ENCODE measurements around the gene CUBN. TPM values are rescaled to one million over a fixed set of nuclear protein-coding genes. Genes with fewer than 3 reads are reported as not detected.
A peak's percentile ranks its signal among the peaks of the same experiment; 100 is the strongest.

CUBN gene
- total and polyA plus RNA-seq, 7 donors, result 0.25 to 2.4 (median 1.1) TPM; not detected in 2

DNA sequence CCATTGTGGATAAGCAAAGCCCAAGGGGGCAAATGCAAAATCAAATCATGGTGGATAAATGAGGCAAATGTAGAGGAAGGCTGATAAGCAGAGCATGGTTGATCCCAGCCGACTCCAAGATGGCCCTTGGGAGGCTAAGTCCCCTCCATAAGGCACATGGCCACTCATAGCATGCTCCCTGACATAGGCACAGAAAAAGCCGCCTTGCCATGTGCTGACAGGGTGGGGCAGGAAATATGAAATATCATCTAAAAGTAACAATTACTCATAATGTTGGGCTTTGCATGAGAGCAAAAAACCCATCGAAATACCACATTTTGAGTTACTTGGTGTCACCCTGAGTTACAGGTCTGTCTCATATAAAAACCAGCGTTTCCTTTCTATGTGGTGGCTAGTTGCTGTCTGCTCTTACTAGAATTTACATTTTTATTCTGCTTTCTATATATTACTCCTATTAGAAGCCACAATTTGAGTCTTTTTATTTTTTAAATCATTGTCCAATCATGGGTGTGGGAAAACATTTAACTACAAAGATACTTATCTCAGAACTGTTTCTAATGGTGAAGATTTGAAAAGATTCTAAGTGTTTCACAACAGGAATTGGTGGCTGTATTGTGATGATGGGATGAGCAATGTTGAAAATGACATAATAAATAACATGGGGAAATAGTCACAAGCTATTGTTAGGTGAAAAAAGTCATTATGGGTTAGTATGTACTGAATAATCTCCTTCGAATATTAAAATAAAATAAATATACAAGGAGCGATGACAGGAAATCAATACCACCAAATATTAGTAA is 102.7 kb downstream of the CUBN start:
- DNase-seq, result no peak
- no peaks in the 10 kb centered on the region for H3K36me3 ChIP-seq
- 74 to 87% methylated on average over 6 of the region's 6 CpGs for WGBS, 2 donors
- H3K27ac ChIP-seq, result peak overlapping the region in 2 of 4 donors; percentile 62
- H3K4me3 ChIP-seq, result no peak overlapping the region
- no peaks in the 10 kb centered on the region for H3K9me3 ChIP-seq
- TF ChIP-seq POLR2AphosphoS5 (IDR thresholded peaks at IDR 0.05) (no peak), POLR2A (IDR thresholded peaks at IDR 0.05) (no peak), CTCF (IDR thresholded peaks at IDR 0.05) (no peak), EP300 (IDR thresholded peaks at IDR 0.05) (no peak)
- intact Hi-C loops (cut with DNase I), result no loop called here
- no peaks in the 10 kb centered on the region for H3K27me3 ChIP-seq
- peaks cover 0 to 14% (median 0%) of the 10 kb centered on the region in 4 donors for H3K4me1 ChIP-seq

DNA sequence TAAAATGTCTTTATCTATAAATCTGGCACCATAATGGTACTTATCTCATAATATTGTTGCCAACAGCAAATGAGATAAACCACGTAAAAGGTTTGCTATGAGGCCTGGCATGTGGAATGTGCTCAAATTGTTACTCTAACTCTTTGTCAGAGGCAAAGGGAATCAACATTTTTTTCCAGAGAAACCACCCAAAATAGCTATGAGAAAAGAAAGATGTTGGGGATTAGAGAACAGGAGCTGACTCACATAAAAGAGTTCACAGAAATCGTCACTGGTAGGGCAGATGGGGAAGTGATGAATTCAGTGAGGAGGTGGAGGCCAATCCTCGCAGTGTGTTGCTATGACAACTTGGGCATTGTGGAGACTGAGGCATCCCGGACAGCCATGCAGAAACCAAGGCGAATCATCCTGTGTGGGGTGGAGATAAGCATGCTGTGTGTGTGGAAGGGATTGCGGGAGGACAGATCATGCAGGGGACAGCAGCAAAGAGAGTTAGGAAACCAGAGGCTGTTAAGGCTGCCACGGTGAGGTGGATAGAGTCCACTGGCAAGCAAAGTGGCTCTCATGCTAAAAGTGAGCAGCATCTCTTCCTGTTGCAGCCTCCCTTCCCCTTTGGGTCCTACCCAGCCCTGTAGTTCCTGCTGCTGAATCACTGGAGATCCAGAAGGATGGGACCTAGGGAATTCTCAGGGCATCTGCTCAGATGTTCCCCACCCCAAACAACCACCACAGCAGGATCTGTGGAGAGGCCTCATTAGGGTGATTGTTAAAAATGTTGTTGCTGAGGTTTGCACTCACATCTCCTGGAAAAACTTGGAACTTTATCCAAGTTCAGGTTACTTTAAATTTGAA is 103.9 kb downstream of the CUBN start:
- TF ChIP-seq POLR2AphosphoS5 (IDR thresholded peaks at IDR 0.05) (peak in 1 of 4 donors; percentile 38), EP300 (IDR thresholded peaks at IDR 0.05) (no peak)
- Histone ChIP-seq H3K36me3 (no peaks in the 10 kb centered on the region), H3K27ac (peak overlapping the region; percentile 11 to 62 (median 56)), H3K9me3 (no peaks in the 10 kb centered on the region), H3K27me3 (no peaks in the 10 kb centered on the region), H3K4me3 (no peak overlapping the region), H3K4me1 (peaks cover 0 to 14% (median 0%) of the 10 kb centered on the region in 4 donors)
- DNase-seq, result peak; percentile 72
- intact Hi-C loops (cut with DNase I), result no loop called here
- WGBS, 2 donors, result 54 to 72% methylated on average over 7 of the region's 7 CpGs

DNA sequence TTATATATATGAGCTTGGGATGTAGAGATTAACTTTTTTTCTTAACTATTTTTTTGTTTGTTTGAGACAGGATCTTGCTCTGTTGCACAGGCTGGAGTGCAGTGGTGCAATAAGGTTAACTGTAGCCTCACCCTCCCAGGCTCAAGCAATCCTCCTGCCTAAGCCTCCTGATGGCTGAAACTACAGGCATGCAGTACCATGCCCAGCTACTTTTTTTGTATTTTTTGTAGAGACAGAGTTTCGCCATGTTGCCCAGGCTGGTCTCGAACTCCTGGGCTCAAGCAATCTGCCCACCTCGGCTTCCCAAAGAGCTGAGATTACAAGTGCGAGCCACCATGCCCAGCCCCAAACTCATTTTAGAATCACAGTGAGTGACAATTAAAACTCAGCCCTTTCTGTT is 105.2 kb downstream of the CUBN start:
- Histone ChIP-seq H3K4me1 (peaks cover 0 to 9% (median 0%) of the 10 kb centered on the region in 4 donors), H3K36me3 (no peaks in the 10 kb centered on the region), H3K27ac (peak overlapping the region in 3 of 4 donors; percentile 59 to 62 (median 62)), H3K27me3 (no peaks in the 10 kb centered on the region), H3K4me3 (no peak overlapping the region), H3K9me3 (no peaks in the 10 kb centered on the region)
- DNase-seq, result no peak
- 93 to 97% methylated on average over 4 of the region's 4 CpGs for WGBS, 2 donors
- intact Hi-C loops (cut with DNase I), result no loop called here
- TF ChIP-seq POLR2A (IDR thresholded peaks at IDR 0.05), result no peak
- TF ChIP-seq CTCF (IDR thresholded peaks at IDR 0.05), result no peak
- TF ChIP-seq POLR2AphosphoS5 (IDR thresholded peaks at IDR 0.05), result no peak
- no peak for TF ChIP-seq EP300 (IDR thresholded peaks at IDR 0.05)

DNA sequence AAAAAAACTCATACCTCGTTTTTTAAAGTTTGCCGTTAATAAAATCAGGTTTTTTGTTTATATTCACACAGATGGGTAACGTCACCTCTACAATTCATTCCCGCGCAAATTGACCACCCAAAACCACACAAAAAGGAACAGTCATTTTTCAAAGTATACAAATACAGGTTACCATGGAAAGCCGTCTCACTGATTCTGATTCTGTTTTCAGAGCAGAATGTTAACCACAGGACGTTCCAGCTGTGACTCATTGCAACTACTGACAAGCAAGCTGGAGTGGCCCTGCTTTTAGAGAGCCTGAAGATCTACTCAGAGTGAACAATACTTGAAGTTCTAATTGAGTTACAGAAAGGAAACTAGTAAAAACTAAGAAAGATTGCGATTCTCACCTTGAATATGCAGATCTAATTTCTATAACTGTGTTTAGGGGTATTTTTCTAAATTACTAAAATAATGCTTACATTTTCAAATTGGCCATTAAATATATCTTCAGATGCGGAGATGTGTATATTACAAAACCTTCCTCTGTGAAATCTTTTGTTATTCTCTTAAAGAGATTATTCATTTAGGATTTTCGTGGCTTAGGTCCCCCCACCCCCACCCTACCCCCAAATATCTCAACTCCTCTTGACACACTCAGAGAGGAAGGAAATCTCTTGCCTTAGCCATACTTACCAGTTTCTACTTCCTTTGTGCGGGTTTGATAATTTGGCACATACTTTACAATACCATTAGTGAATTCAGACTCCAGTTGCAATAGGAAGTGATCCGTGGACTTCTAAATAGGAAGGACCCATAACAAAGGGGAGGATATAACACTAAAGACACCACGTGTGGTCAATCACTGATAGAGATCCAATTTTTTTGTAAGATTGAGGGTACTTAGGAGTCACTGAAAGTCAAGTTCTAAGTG is 106.0 kb downstream of the CUBN start:
- intact Hi-C loops (cut with DNase I), result no loop called here
- H3K27ac ChIP-seq, result peak overlapping the region; percentile 58 to 62 (median 60)
- peak; percentile 89 for DNase-seq
- WGBS, 2 donors, result 33 to 69% methylated on average over 13 of the region's 13 CpGs
- H3K27me3 ChIP-seq, result no peaks in the 10 kb centered on the region
- H3K4me3 ChIP-seq, result no peak overlapping the region
- no peak for TF ChIP-seq EP300 (IDR thresholded peaks at IDR 0.05)
- peak in 3 of 4 donors; percentile 49 to 77 (median 56) for TF ChIP-seq POLR2AphosphoS5 (IDR thresholded peaks at IDR 0.05)
- peaks cover 0 to 9% (median 0%) of the 10 kb centered on the region in 4 donors for H3K4me1 ChIP-seq
- no peaks in the 10 kb centered on the region for H3K9me3 ChIP-seq
- no peaks in the 10 kb centered on the region for H3K36me3 ChIP-seq

DNA sequence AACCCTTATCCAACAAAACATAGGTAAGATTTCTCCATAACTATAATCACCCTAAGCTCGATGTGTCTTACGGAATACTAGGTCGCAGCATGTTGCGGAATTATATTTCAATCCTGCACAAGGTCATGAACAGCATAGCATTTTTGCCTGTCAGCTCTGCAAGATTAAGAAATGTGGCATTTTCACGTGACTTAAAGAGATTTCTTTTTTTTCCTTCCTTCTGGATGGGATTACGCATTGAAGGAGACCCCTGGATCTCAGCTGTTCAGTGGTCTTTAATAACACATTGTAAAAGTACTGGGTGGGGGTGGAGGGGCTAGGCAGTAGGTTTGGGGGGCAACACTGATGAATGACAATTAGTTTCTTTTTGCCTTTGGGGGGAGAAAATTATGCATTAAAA is 106.7 kb downstream of the CUBN start:
- H3K27me3 ChIP-seq, result no peaks in the 10 kb centered on the region
- no peak overlapping the region for H3K4me3 ChIP-seq
- no peak for TF ChIP-seq EP300 (IDR thresholded peaks at IDR 0.05)
- no peak for TF ChIP-seq CTCF (IDR thresholded peaks at IDR 0.05)
- TF ChIP-seq POLR2A (IDR thresholded peaks at IDR 0.05), result no peak
- no peak for TF ChIP-seq POLR2AphosphoS5 (IDR thresholded peaks at IDR 0.05)
- DNase-seq, result no peak
- H3K4me1 ChIP-seq, result peaks cover 0 to 9% (median 0%) of the 10 kb centered on the region in 4 donors
- no peaks in the 10 kb centered on the region for H3K9me3 ChIP-seq
- 87 to 88% methylated on average over 6 of the region's 6 CpGs for WGBS, 2 donors
- H3K27ac ChIP-seq, result peak overlapping the region; percentile 43 to 62 (median 60)
- intact Hi-C loops (cut with DNase I), result no loop called here
- no peaks in the 10 kb centered on the region for H3K36me3 ChIP-seq
